ENCODE results near the gene ERVV-1. TPM values are rescaled to one million over a fixed set of nuclear protein-coding genes. Genes with fewer than 3 reads are reported as not detected.

ERVV-1 gene
- total and polyA plus RNA-seq, 2 experiments from 2014 or later, result 0.62 TPM; not detected in 1

DNA sequence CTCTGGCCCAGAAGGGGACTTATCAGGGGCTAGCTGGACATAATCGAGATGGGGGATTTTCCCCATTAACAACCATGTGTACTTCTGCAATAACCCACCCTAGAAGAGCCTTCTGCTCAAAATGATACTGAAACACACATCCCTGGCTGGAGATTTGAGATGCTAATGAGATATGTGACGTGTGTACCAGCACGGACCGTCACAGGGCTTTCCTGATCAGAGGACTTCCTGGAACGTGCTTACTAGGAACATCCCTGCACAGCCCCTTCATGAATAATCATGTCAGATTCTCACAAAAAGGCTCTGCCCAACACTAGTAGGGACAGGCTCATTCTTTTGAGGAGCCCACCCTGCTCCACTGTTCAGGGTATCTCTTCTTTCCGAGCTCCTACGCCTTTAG, 6.5 kb upstream of the ERVV-1 start:
- no peak overlapping the region for H2AFZ ChIP-seq
- no peaks in the 10 kb centered on the region for H3K27me3 ChIP-seq
- WGBS (ENCODE audit: low lambda C conversion rate, missing lambda C conversion rate), result 81% methylated on average over 7 of the region's 7 CpGs
- no peak overlapping the region for H3K4me2 ChIP-seq
- no peaks in the 10 kb centered on the region for H4K20me1 ChIP-seq (ENCODE audit: insufficient read depth, poor library complexity, severe bottlenecking)
- no peaks in the 10 kb centered on the region for H3K9me2 ChIP-seq (replicated peaks; ENCODE audit: insufficient read depth)
- no peak for TF ChIP-seq EZH2 (IDR thresholded peaks at IDR 0.05; ENCODE audit: borderline replicate concordance)
- TF ChIP-seq, protein P1, sequence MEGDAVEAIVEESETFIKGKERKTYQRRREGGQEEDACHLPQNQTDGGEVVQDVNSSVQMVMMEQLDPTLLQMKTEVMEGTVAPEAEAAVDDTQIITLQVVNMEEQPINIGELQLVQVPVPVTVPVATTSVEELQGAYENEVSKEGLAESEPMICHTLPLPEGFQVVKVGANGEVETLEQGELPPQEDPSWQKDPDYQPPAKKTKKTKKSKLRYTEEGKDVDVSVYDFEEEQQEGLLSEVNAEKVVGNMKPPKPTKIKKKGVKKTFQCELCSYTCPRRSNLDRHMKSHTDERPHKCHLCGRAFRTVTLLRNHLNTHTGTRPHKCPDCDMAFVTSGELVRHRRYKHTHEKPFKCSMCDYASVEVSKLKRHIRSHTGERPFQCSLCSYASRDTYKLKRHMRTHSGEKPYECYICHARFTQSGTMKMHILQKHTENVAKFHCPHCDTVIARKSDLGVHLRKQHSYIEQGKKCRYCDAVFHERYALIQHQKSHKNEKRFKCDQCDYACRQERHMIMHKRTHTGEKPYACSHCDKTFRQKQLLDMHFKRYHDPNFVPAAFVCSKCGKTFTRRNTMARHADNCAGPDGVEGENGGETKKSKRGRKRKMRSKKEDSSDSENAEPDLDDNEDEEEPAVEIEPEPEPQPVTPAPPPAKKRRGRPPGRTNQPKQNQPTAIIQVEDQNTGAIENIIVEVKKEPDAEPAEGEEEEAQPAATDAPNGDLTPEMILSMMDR (IDR thresholded peaks at IDR 0.05; ENCODE audit: poor library complexity), result no peak
- no peak for TF ChIP-seq EZH2phosphoT487 (IDR thresholded peaks at IDR 0.05; ENCODE audit: low read depth, severe bottlenecking, unreplicated experiment)
- no peaks in the 10 kb centered on the region for H3K79me2 ChIP-seq
- no peak for DNase-seq (ENCODE audit: low spot score)
- no peak overlapping the region for H3K4me3 ChIP-seq
- H3K9me3 ChIP-seq (ENCODE audit: low read depth), result no peaks in the 10 kb centered on the region
- no peaks in the 10 kb centered on the region for H3K36me3 ChIP-seq (replicated peaks; ENCODE audit: insufficient read depth, low read depth)
- no peaks in the 10 kb centered on the region for H3K4me1 ChIP-seq (ENCODE audit: insufficient read depth)
- H3K27ac ChIP-seq, result no peak overlapping the region

DNA sequence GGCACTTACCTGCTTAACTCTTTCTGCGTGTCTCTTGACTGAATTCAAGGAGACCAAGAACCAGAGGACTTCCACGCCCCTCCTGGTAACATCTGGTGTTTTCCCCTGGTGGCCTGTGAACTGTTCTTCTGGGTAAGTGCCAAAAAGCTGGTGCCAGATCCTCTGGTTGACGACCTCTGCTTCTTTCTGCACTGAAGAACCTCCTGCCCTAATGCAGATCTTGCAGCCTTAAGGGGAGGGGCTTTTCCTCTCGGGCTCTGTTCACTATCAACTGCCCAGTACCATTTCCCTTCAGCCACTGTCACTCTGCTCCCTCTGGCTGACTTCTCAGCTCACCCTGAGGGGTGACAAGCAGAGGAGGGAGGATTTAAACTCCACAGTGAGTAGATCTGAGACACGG, 6.1 kb upstream of the ERVV-1 start:
- Histone ChIP-seq H3K9me3 (ENCODE audit: low read depth) (no peaks in the 10 kb centered on the region), H3K9me2 (replicated peaks; ENCODE audit: insufficient read depth) (no peaks in the 10 kb centered on the region), H4K20me1 (ENCODE audit: insufficient read depth, poor library complexity, severe bottlenecking) (no peaks in the 10 kb centered on the region), H3K4me1 (ENCODE audit: insufficient read depth) (no peaks in the 10 kb centered on the region), H3K27ac (no peak overlapping the region), H3K4me3 (no peak overlapping the region), H3K4me2 (no peak overlapping the region), H3K36me3 (replicated peaks; ENCODE audit: insufficient read depth, low read depth) (no peaks in the 10 kb centered on the region), H3K27me3 (no peaks in the 10 kb centered on the region), H3K79me2 (no peaks in the 10 kb centered on the region), H2AFZ (no peak overlapping the region)
- TF ChIP-seq, protein P1 (IDR thresholded peaks at IDR 0.05; ENCODE audit: poor library complexity), result no peak
- no peak for TF ChIP-seq EZH2 (IDR thresholded peaks at IDR 0.05; ENCODE audit: borderline replicate concordance)
- TF ChIP-seq EZH2phosphoT487 (IDR thresholded peaks at IDR 0.05; ENCODE audit: low read depth, severe bottlenecking, unreplicated experiment), result no peak
- no peak for DNase-seq (ENCODE audit: low spot score)
- WGBS (ENCODE audit: low lambda C conversion rate, missing lambda C conversion rate), result 48% methylated on average over 5 of the region's 5 CpGs

DNA sequence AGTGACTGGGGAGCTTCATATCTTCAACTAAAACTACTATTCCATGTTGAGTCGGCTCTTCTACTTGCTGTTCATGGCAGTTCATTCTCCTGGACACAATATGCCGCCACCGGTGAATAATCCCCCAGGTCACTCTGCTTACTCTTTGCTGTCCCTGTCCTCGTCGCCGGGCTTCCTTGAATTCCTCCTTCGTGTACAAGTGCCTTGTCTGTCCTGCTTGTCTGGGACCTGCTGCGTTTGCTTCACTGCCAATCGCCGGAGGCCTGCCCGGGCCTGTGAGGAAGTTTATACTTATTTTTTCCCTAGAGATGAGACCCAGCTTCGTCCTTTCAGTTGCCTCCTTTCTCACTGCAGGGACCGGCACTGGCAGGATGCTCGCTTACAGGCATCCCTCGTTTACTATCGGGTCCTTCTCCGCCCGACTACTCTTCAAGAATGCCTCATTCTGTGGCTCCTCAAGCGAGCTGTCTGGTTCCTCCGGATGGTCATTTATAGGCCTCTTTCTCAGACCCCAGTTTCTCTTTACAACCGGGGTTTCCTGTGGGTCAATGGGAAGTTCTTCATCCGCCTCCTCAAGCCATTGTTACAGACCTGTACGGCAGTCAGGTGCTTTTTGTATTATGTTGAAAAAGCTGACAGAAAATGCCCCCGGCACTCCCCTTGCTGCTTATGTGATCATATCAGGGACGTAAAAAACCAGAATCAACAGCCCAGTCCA, 5.5 kb upstream of the ERVV-1 start:
- H2AFZ ChIP-seq, result no peak overlapping the region
- DNase-seq (ENCODE audit: low spot score), result no peak
- H3K9me3 ChIP-seq (ENCODE audit: low read depth), result no peaks in the 10 kb centered on the region
- H3K36me3 ChIP-seq (replicated peaks; ENCODE audit: insufficient read depth, low read depth), result no peaks in the 10 kb centered on the region
- no peaks in the 10 kb centered on the region for H3K9me2 ChIP-seq (replicated peaks; ENCODE audit: insufficient read depth)
- no peaks in the 10 kb centered on the region for H3K4me1 ChIP-seq (ENCODE audit: insufficient read depth)
- no peak overlapping the region for H3K4me2 ChIP-seq
- no peaks in the 10 kb centered on the region for H4K20me1 ChIP-seq (ENCODE audit: insufficient read depth, poor library complexity, severe bottlenecking)
- no peaks in the 10 kb centered on the region for H3K27me3 ChIP-seq
- TF ChIP-seq, protein P1 (IDR thresholded peaks at IDR 0.05; ENCODE audit: poor library complexity), result no peak
- TF ChIP-seq EZH2 (IDR thresholded peaks at IDR 0.05; ENCODE audit: borderline replicate concordance), result no peak
- TF ChIP-seq EZH2phosphoT487 (IDR thresholded peaks at IDR 0.05; ENCODE audit: low read depth, severe bottlenecking, unreplicated experiment), result no peak
- H3K27ac ChIP-seq, result no peak overlapping the region
- no peaks in the 10 kb centered on the region for H3K79me2 ChIP-seq
- H3K4me3 ChIP-seq, result no peak overlapping the region
- WGBS (ENCODE audit: low lambda C conversion rate, missing lambda C conversion rate), result 82% methylated on average over 25 of the region's 25 CpGs

Data from hepatocyte (in vitro differentiated cells).